SH-SY5Y (cell line): ENCODE results near the gene ZC3H18.

Experiments used
- GATA2 ChIP-seq: IDR thresholded peaks from 2 replicates; pipeline ENCODE4 v1.6.1; 2011; ENCODE audit warnings: mild to moderate bottlenecking, low read depth, low read length
- GATA3 ChIP-seq: IDR thresholded peaks from 2 replicates; pipeline ENCODE4 v1.6.1; 2011; ENCODE audit warnings: low read depth, mild to moderate bottlenecking, low read length, moderate library complexity

- TF ChIP-seq GATA2 (no peak), GATA3 (no peak)
These were observed 8.5 kb upstream of the ZC3H18 start for GRCh38 chr16:88561485-88562359.
